Measurements from ENCODE around the gene ST8SIA4. TPM values are rescaled to one million over a fixed set of nuclear protein-coding genes. Genes with fewer than 3 reads are reported as not detected.
"Not testable (repeated sequence)": the region's sequence is repeated elsewhere in the genome, so short reads cannot be mapped to it uniquely, and the experiment has no call there.

ST8SIA4 gene
- total RNA-seq, 1 experiment from 2014 or later, result not detected

GRCh38 chr5:100796851-100797250 lies 106.2 kb downstream of the ST8SIA4 start:
- Histone ChIP-seq H3K9me3 (replicated peaks) (no peaks in the 10 kb centered on the region), H3K4me3 (no peak overlapping the region), H3K27ac (peak overlapping the region; percentile 2; the same call in 1 of the 2 replicates), H3K27me3 (replicated peaks) (no peaks in the 10 kb centered on the region), H3K36me3 (no peaks in the 10 kb centered on the region), H3K4me1 (replicated peaks) (peaks cover 17% of the 10 kb centered on the region)
- DNase-seq (ENCODE audit: low read depth in 1 of 2, low spot score in 2 of 2), result no peak

GRCh38 chr5:100794844-100795243 lies 108.2 kb downstream of the ST8SIA4 start:
- no peak for DNase-seq (ENCODE audit: low read depth in 1 of 2, low spot score in 2 of 2)
- Histone ChIP-seq H3K27me3 (replicated peaks) (no peaks in the 10 kb centered on the region), H3K36me3 (no peaks in the 10 kb centered on the region), H3K4me3 (no peak overlapping the region), H3K9me3 (replicated peaks) (no peaks in the 10 kb centered on the region), H3K4me1 (replicated peaks) (peaks cover 17% of the 10 kb centered on the region), H3K27ac (no peak overlapping the region)

GRCh38 chr5:100794218-100794617 lies 108.9 kb downstream of the ST8SIA4 start:
- Histone ChIP-seq H3K4me1 (replicated peaks) (peaks cover 17% of the 10 kb centered on the region), H3K4me3 (no peak overlapping the region), H3K27me3 (replicated peaks) (no peaks in the 10 kb centered on the region), H3K9me3 (replicated peaks) (no peaks in the 10 kb centered on the region), H3K27ac (no peak overlapping the region), H3K36me3 (no peaks in the 10 kb centered on the region)
- DNase-seq (ENCODE audit: low read depth in 1 of 2, low spot score in 2 of 2), result no peak

GRCh38 chr5:100792781-100793180 lies 110.3 kb downstream of the ST8SIA4 start:
- H3K36me3 ChIP-seq, result no peaks in the 10 kb centered on the region
- H3K27ac ChIP-seq, result no peak overlapping the region
- DNase-seq (ENCODE audit: low read depth in 1 of 2, low spot score in 2 of 2), result no peak
- H3K4me1 ChIP-seq (replicated peaks), result peaks cover 7% of the 10 kb centered on the region
- no peaks in the 10 kb centered on the region for H3K9me3 ChIP-seq (replicated peaks)
- H3K27me3 ChIP-seq (replicated peaks), result no peaks in the 10 kb centered on the region
- H3K4me3 ChIP-seq, result no peak overlapping the region

GRCh38 chr5:100791391-100791790 lies 111.7 kb downstream of the ST8SIA4 start:
- H3K36me3 ChIP-seq, result no peaks in the 10 kb centered on the region
- no peaks in the 10 kb centered on the region for H3K4me1 ChIP-seq (replicated peaks)
- H3K27ac ChIP-seq, result no peak overlapping the region
- DNase-seq (ENCODE audit: low read depth in 1 of 2, low spot score in 2 of 2), result no peak
- no peaks in the 10 kb centered on the region for H3K9me3 ChIP-seq (replicated peaks)
- no peaks in the 10 kb centered on the region for H3K27me3 ChIP-seq (replicated peaks)
- H3K4me3 ChIP-seq, result no peak overlapping the region

- H3K9me3 ChIP-seq (replicated peaks), result no peaks in the 10 kb centered on the region
- DNase-seq (ENCODE audit: low read depth in 1 of 2, low spot score in 2 of 2), result no peak
Observed at GRCh38 chr5:100790951-100791350, 112.1 kb downstream of the ST8SIA4 start.

GRCh38 chr5:100790170-100790665 lies 112.9 kb downstream of the ST8SIA4 start:
- Histone ChIP-seq H3K4me3 (no peak overlapping the region), H3K36me3 (no peaks in the 10 kb centered on the region), H3K27me3 (replicated peaks) (no peaks in the 10 kb centered on the region), H3K27ac (no peak overlapping the region), H3K4me1 (replicated peaks) (no peaks in the 10 kb centered on the region), H3K9me3 (replicated peaks) (no peaks in the 10 kb centered on the region)
- DNase-seq (ENCODE audit: low read depth in 1 of 2, low spot score in 2 of 2), result no peak

More at GRCh38 chr5:100790951-100791350, 112.1 kb downstream of the ST8SIA4 start:
- no peaks in the 10 kb centered on the region for H3K4me1 ChIP-seq (replicated peaks)
- H3K27ac ChIP-seq, result no peak overlapping the region
- H3K27me3 ChIP-seq (replicated peaks), result no peaks in the 10 kb centered on the region
- H3K36me3 ChIP-seq, result no peaks in the 10 kb centered on the region
- H3K4me3 ChIP-seq, result no peak overlapping the region

- H3K27me3 ChIP-seq (replicated peaks), result no peaks in the 10 kb centered on the region
- no peaks in the 10 kb centered on the region for H3K36me3 ChIP-seq
- no peaks in the 10 kb centered on the region for H3K4me1 ChIP-seq (replicated peaks)
- DNase-seq (ENCODE audit: low read depth in 1 of 2, low spot score in 2 of 2), result no peak
- no peak overlapping the region for H3K4me3 ChIP-seq
- H3K27ac ChIP-seq, result no peak overlapping the region
- no peaks in the 10 kb centered on the region for H3K9me3 ChIP-seq (replicated peaks)
Observed at GRCh38 chr5:100789694-100790093, 113.4 kb downstream of the ST8SIA4 start.

GRCh38 chr5:100788417-100788816 lies 114.7 kb downstream of the ST8SIA4 start:
- Histone ChIP-seq H3K4me1 (replicated peaks) (no peaks in the 10 kb centered on the region), H3K27ac (no peak overlapping the region), H3K9me3 (replicated peaks) (no peaks in the 10 kb centered on the region), H3K4me3 (no peak overlapping the region), H3K36me3 (no peaks in the 10 kb centered on the region), H3K27me3 (replicated peaks) (no peaks in the 10 kb centered on the region)
- DNase-seq (ENCODE audit: low read depth in 1 of 2, low spot score in 2 of 2), result no peak

- no peaks in the 10 kb centered on the region for H3K9me3 ChIP-seq (replicated peaks)
- no peaks in the 10 kb centered on the region for H3K36me3 ChIP-seq
- no peak overlapping the region for H3K27ac ChIP-seq
- H3K4me3 ChIP-seq, result no peak overlapping the region
- no peaks in the 10 kb centered on the region for H3K27me3 ChIP-seq (replicated peaks)
- no peak for DNase-seq (ENCODE audit: low read depth in 1 of 2, low spot score in 2 of 2)
- no peaks in the 10 kb centered on the region for H3K4me1 ChIP-seq (replicated peaks)
Observed at GRCh38 chr5:100787648-100788047, 115.4 kb downstream of the ST8SIA4 start.

- not testable (repeated sequence) for H3K27me3 ChIP-seq (replicated peaks); DNase-seq (ENCODE audit: low read depth in 1 of 2, low spot score in 2 of 2); H3K36me3 ChIP-seq; H3K9me3 ChIP-seq (replicated peaks); H3K27ac ChIP-seq; H3K4me3 ChIP-seq; H3K4me1 ChIP-seq (replicated peaks)
Observed at GRCh38 chr5:100785536-100785935, 117.5 kb downstream of the ST8SIA4 start.

GRCh38 chr5:100780376-100780870 lies 122.7 kb downstream of the ST8SIA4 start:
- H3K4me1 ChIP-seq (replicated peaks), result peaks cover 20% of the 10 kb centered on the region
- H3K27ac ChIP-seq, result no peak overlapping the region
- H3K9me3 ChIP-seq (replicated peaks), result 0 out of 2 replicates have a peak, but pooled peaks cover 3% of the 10 kb centered on the region
- H3K27me3 ChIP-seq (replicated peaks), result no peaks in the 10 kb centered on the region
- no peak for DNase-seq (ENCODE audit: low read depth in 1 of 2, low spot score in 2 of 2)
- H3K4me3 ChIP-seq, result no peak overlapping the region
- no peaks in the 10 kb centered on the region for H3K36me3 ChIP-seq

GRCh38 chr5:100779669-100780375 lies 123.3 kb downstream of the ST8SIA4 start:
- no peak overlapping the region for H3K4me3 ChIP-seq
- H3K36me3 ChIP-seq, result no peaks in the 10 kb centered on the region
- DNase-seq (ENCODE audit: low read depth in 1 of 2, low spot score in 2 of 2), result no peak
- no peak overlapping the region for H3K27ac ChIP-seq
- H3K27me3 ChIP-seq (replicated peaks), result no peaks in the 10 kb centered on the region
- H3K9me3 ChIP-seq (replicated peaks), result 0 out of 2 replicates have a peak, but pooled peaks cover 3% of the 10 kb centered on the region
- peaks cover 20% of the 10 kb centered on the region for H3K4me1 ChIP-seq (replicated peaks)

GRCh38 chr5:100777680-100778300 lies 125.3 kb downstream of the ST8SIA4 start:
- peak overlapping the region; percentile 54 for H3K27ac ChIP-seq
- 0 out of 2 replicates have a peak, but pooled peaks cover 3% of the 10 kb centered on the region for H3K9me3 ChIP-seq (replicated peaks)
- peak; percentile 56 to 80 for DNase-seq (ENCODE audit: low read depth in 1 of 2, low spot score in 2 of 2)
- no peaks in the 10 kb centered on the region for H3K27me3 ChIP-seq (replicated peaks)
- no peaks in the 10 kb centered on the region for H3K36me3 ChIP-seq
- H3K4me3 ChIP-seq, result no peak overlapping the region
- peaks cover 20% of the 10 kb centered on the region for H3K4me1 ChIP-seq (replicated peaks)

Data from SJSA1 (cell line).